GM18867 (cell line): ENCODE measurements around the gene TIMM13.
"Not testable (repeated sequence)": the region's sequence is repeated elsewhere in the genome, so short reads cannot be mapped to it uniquely, and the experiment has no call there.

Experiments
- ATAC-seq: cut with Tn5 transposase; IDR thresholded peaks from one replicate; pipeline ENCODE4 v1.9.1; 2021; ENCODE audit warnings: mild to moderate bottlenecking, moderate library complexity; ENCODE audit not compliant: unreplicated experiment

TIMM13 gene

GRCh38 chr19:2432131-2432848, 4.9 kb upstream of the TIMM13 start:
- ATAC-seq = no peak

GRCh38 chr19:2431318-2432055, 4.1 kb upstream of the TIMM13 start:
- no peak for ATAC-seq

- no peak for ATAC-seq
These were observed 2.6 kb upstream of the TIMM13 start for GRCh38 chr19:2429917-2430535.

DNA sequence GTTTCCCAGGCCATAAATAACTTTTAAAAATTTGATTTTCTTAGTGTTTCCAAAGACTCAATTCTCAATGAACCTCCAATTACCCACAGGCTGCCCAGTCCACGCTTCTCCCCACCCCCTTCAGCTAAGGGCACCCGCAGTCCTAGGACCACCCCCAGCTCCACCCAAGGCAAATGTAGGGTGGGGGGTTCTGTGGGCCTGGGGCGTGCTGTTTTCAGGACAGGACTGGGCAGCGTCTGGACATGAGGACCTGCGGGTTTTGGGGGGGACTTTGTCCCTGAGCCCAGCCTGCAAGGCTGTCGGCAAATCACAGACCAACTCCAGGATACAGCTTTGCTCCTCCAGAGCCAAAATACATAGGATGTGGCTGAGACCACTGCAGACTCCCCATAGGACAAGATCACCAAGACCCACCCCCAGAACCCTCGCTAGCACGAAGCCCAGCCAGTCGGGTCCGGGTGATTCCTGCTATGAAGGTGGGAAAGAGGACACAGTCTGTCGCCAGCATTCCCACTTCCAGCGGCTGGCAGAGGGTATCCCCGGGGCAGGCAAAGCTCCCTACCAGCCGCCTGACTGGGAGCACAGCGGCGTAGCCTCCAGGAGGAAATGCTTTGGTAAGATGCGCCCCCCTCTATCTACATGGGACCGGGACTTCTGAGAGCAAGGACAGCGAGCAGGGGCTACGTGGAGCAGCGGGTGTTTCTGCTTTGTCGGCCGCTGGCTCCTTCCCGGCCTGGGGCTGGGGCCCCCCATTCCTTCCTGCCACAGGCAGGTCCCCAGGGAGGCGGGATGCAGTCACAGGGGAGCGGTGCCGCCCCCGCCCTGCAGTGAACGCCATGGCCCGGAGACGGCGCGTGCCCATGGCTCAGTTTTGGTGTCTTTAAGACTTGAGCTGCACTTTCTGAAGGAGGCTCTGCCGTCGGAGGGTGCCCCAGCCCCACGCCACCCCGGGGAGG, 1.6 kb upstream of the TIMM13 start:
- no peak for ATAC-seq

DNA sequence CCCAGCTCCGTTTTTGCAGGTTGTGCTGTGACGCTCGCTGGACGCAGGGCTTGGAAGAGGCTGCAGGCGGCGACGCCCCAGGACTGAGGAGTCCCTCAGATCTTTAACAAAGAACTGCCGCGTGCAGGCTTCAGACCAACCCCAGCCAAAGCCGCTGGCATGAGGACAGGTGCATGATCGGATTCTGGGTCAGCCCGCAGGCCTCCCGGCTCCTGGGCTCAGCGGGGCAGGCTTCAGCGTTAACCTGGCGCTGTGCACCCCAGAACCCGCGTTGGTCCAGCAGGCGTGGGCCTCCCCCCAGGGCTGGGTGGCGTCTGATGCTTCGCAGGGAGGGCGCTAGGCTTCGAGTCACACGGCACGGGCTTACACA, 920 bp upstream of the TIMM13 start:
- no peak for ATAC-seq

DNA sequence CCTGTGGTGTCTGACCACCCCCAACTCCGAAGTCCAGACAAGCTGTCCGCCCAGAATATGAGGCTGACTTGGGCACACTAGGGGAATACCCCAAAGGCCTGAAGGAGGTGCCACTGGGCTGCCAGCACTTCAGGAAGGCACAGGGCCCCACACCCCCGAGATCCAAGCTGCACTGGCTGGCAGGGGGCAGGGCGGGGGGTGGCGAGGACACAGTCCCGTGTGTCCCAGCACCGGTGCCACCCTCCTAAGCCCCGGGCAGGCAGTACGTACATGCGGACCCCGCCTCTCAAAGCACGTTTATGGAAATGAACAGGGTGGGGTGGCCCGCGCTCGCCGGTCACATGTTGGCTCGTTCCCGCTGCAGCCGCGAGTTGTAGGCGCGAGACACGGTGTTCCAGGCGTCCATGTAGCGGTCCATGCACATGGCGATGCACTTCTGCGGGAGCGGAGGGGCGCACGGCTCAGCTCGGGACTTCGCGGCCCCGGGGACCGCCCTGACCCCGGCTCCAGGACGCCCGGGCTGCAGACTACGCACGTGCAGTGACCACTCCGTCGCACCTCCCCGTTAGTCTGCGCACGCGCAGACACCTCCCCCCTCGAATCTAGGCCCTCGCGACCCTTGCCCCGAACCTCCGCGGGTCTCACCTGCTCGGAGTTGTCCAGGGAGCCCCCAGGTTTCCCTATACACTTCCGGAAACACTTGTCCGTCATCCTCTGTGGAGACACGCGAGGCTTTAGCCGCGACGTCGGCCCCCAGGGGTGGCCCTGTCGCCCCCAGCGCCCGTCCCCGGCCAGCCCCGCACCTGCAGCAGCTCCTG, 566 bp downstream of the TIMM13 start:
- peak; percentile 12 for ATAC-seq

GRCh38 chr19:2425622-2426581, 1.5 kb downstream of the TIMM13 start:
- no peak for ATAC-seq

- no peak for ATAC-seq
These were observed 2.4 kb downstream of the TIMM13 start for GRCh38 chr19:2424686-2425621.

GRCh38 chr19:2423915-2424685, 3.3 kb downstream of the TIMM13 start:
- ATAC-seq = no peak

DNA sequence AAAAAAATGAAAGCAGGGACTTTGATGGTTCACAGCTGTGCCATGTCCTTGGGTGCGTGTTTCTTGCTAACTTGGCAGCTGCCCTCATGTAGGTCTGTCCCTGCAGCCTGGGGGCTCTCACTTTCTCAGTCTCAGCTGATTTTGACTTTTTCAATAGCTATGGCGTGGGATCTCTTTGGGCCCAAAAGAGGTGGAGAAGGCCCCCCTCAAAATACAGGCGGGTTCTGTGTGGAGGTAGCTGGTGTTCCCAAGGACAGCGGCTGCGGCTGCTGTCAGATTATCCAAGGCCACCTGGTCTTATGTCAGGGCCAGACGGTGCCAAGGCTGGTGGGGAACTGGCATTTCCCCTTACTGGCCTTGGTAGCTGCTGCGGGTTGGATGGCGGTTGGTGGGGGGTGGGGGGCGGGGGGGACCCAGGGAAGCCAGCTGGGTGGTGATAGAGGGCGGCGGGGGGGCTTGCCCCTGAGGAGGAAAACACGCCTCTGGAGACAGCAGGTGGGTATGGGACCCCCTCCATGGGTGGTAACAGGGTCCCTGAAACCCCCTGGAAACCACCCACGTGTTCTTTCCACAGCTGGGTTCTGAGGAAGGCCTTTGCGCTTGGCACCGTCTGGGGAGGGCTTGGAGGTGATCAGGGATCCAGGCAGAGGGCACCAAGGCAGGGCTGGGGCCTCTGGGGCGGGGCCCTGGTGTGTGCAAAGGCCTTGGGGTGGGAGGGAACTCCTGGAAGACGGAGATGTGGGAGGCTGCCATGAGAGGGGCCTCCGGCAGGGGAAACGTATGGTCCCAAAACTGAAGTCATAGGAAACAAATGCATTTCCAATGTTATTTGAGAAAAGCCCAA, 4.1 kb downstream of the TIMM13 start:
- no peak for ATAC-seq

DNA sequence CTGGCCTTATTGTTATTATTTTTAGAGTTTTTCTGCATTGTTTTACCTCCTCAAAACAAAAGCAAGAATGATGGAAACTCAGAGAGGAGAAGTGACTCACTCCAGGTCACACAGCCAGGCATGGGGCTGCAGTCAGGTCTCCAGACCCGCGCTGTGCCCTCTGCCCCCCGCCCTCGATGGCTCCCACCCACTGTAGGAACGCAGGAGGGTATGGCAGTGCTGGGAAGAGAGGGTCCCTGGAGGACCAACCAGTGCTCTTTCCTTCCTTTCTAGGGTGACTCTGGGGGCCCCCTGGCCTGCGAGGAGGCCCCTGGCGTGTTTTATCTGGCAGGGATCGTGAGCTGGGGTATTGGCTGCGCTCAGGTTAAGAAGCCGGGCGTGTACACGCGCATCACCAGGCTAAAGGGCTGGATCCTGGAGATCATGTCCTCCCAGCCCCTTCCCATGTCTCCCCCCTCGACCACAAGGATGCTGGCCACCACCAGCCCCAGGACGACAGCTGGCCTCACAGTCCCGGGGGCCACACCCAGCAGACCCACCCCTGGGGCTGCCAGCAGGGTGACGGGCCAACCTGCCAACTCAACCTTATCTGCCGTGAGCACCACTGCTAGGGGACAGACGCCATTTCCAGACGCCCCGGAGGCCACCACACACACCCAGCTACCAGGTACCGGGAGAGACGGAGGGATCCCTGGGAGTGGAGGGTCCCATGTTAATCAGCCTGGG, 5.6 kb downstream of the TIMM13 start:
- no peak for ATAC-seq

DNA sequence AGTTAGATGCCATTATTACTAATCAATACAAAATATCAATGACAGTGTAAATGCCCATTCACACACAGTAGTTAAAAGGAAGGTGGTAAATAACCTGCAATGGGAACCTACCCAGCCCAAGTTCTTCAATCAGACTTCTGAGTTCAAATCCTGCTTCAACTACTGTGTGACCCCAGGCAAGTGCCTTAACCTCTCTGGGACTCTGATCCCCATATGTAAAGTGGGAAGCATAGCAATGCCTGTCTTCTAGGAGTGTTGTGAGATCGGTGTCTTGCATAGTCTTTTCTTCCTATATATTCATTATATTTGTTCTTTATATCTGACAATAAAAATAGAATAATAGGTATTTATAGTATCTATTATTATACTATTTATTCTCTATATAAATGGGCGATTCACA, 6.9 kb downstream of the TIMM13 start:
- ATAC-seq = no peak

DNA sequence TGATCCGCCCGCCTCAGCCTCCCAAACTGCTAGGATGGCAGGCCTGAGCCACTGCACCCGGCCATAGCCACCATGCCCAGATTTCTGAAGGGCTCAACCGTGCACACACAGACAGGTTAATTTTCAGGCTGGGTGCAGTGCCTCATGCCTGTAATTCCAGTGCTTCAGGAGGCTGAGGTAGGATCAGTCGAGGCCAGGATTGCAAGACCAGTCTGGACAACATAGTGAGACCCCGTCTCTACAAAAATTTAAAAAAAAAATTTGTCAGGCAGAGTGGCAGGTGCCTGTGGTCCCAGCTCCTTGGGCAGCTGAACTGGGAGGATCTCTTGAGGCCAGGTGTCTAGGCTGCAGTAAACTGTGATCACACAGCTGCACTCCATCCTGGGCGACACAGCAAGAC, 7.6 kb downstream of the TIMM13 start:
- ATAC-seq = no peak

DNA sequence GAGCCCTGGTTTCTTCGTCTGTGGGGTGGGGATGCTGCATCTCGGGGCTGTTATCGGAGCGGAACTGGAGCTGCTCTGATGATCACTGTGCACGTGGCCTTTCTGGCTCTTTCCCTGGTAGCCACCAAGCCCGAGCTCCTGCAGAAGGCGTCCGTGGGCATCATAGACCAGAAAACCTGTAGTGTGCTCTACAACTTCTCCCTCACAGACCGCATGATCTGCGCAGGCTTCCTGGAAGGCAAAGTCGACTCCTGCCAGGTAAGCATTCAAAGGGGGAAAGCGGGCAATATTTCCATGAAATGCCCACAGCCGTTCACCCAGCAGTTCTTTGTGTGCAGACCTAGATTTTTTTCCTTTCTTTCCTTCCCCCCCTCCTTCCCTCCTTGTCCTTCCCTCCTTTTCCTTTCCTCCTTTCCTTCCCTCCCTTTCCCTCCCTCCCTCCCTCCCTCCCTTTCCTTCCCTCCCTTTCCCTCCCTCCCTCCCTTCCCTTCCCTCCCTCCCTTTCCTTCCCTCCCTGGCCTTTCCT, 9.4 kb downstream of the TIMM13 start:
- ATAC-seq = no peak

- not testable (repeated sequence) for ATAC-seq
These were observed 9.9 kb downstream of the TIMM13 start for GRCh38 chr19:2417436-2417835.
